Cardiac fibroblast (primary cell): ENCODE data around the gene SPIN1.

Experiments used
- DNase-seq, 2 donors: peaks; one replicate each; pipeline versions ENCODE4 v3.0.0 to v3.0.0-alpha.2; 2010; ENCODE audit warnings: low read depth in 2 of 2
- H3K4me3 ChIP-seq, 2 donors: replicated peaks in 1 of 2; 1 replicate in 1 of 2; 2 replicates in 1 of 2; pipeline ENCODE4 v1.5.1; 2011; ENCODE audit warnings: low read depth in 2 of 2, low read length in 2 of 2, mild to moderate bottlenecking in 2 of 2, moderate library complexity in 1 of 2
- CTCF ChIP-seq: IDR thresholded peaks from one replicate; pipeline ENCODE4 v1.5.1; 2011; ENCODE audit warnings: low read depth, mild to moderate bottlenecking, low read length, inconsistent platforms

SPIN1 gene

DNA sequence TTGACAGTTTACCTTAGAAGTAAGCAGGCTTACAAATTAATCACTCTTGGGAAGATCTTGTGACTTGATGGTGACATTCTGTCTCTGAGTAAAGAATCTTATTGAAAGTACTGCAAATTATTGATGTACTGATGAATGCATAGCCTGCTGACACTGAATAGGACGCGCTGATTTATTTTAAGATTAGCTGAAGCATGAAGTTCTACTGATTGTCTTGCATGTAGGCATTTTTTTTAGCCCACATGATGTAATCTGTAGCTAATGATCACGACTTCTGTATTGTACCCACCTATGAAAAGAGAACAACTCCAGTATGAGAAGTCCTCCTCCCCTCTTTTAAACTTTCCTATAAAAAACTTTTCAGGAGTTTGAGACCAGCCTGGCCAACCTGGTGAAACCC, 28.3 kb upstream of the SPIN1 start:
- no peak for DNase-seq
- H3K4me3 ChIP-seq: no peak overlapping the region
- no peak for TF ChIP-seq CTCF

GRCh38 chr9:88362681-88363080, 25.6 kb upstream of the SPIN1 start:
- H3K4me3 ChIP-seq: no peak overlapping the region
- no peak for TF ChIP-seq CTCF
- DNase-seq: no peak

DNA sequence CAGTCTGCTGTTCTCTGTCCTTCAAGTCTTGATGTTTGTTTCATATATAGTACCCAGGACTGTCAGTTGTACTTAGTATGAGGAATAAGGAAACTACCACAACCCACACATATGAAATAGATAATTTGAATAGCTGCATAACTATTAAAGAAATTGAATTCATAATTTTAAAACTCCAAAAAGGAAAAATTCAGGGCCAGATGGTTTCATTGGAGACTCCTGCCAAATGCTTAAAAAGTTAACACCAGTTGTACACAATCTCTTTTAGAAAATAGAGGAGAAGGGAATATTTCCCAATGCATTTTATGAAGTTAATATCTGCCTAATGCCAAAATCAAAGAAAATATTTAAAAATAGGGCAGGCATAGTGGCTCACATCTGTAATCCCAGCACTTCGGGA, 24.6 kb upstream of the SPIN1 start:
- TF ChIP-seq CTCF: no peak
- DNase-seq: no peak
- H3K4me3 ChIP-seq: no peak overlapping the region

DNA sequence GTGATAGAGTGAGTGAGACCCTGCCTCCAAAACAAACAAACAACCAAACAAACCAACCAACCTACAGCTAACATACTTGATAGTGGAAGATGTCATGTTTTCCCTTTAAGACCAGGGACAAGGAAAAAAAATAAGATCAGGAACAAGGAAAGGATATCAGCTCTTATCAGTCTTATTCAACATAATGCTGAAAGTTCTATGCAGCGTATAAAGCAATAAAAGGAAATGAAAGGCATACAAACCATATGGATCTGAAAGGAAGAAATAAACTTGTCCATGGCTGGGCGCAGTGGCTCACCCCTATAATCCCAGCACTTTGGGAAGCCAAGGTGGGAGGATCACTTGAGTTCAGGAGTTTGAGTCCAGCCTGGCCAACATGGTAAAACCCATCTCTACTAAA, 23.5 kb upstream of the SPIN1 start:
- DNase-seq: no peak
- no peak for TF ChIP-seq CTCF
- no peak overlapping the region for H3K4me3 ChIP-seq

DNA sequence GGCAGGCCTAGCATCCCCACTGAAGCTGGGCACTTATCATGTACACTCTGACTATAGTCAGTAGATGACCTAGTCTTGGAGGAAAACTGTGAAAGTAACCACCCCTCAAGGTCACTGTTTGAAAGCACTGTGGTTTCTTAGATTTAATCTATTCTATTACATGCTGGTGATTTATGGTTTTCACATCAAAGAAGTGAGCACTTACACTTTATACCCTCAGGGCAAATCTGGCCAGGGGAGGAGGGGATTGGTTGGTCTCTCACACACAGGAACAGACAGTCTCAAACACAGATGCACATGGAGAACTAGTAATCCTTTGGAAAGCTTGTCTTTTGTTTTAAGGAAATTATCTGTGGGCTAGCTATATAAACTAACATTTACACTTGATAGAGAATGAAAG, 17.9 kb upstream of the SPIN1 start:
- no peak overlapping the region for H3K4me3 ChIP-seq
- TF ChIP-seq CTCF: no peak
- no peak for DNase-seq

GRCh38 chr9:88372103-88372654, 16.1 kb upstream of the SPIN1 start:
- no peak overlapping the region for H3K4me3 ChIP-seq
- no peak for DNase-seq
- TF ChIP-seq CTCF: no peak

DNA sequence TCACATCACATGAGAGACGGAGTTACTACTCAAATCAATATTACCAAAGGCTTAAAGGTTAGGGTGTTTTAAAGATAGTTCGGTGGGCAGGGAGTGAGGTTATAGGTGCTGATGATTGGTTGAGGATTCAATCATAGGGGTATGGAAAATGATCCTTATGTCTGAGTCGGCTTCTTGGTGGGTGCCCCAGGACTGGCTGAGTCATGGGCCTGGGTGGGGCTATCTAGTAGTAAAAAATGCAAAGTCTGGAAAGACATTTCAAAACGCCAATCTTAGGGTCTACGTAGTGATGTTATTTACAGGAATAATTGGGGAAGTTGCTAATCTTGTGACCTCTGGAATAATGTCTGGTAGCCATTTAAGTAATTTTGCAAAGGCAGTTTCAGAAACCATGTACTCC, 15.2 kb upstream of the SPIN1 start:
- no peak overlapping the region for H3K4me3 ChIP-seq
- no peak for DNase-seq
- TF ChIP-seq CTCF: no peak
